GM19099 (cell line): ENCODE measurements around the gene S100A6.

ENCODE experiments used
- POLR2A ChIP-seq: IDR thresholded peaks from 3 replicates; pipeline ENCODE4 v1.6.1; 2011; ENCODE audit warnings: low read depth; ENCODE audit not compliant: insufficient read length; ENCODE audit errors: extremely low read depth

S100A6 gene

DNA sequence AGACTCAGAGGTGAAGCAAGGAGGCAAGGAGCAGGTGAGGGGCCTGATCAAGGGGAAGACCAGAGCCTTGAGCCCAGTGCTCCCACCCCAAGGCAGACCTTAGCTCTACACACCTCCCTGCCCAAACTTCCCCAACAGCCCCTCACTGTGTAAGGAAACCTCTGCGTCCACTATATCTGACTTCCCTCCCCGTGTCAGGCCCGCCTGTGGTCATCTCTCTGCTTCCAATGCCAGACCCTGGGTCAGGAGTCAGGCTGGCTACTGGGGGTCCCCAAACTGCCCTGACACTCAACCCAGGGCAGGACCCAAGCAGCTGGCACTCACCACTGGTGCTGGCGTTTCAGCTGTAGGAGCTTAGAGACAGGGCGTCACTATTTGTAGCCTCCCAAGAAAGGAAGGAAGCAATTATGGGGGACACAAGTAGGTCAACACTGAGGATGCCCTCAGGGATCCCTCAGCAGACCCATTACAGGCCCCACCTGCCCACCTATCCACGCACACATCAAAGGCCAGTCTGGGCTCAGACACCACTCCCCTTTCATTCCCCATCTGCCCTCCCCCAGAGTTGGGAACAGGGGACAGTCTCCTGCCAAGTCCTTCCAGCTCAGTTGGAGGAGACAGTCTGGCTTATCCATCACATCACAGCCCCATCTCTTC lies 14.1 kb upstream of the S100A6 start:
- TF ChIP-seq POLR2A: no peak

DNA sequence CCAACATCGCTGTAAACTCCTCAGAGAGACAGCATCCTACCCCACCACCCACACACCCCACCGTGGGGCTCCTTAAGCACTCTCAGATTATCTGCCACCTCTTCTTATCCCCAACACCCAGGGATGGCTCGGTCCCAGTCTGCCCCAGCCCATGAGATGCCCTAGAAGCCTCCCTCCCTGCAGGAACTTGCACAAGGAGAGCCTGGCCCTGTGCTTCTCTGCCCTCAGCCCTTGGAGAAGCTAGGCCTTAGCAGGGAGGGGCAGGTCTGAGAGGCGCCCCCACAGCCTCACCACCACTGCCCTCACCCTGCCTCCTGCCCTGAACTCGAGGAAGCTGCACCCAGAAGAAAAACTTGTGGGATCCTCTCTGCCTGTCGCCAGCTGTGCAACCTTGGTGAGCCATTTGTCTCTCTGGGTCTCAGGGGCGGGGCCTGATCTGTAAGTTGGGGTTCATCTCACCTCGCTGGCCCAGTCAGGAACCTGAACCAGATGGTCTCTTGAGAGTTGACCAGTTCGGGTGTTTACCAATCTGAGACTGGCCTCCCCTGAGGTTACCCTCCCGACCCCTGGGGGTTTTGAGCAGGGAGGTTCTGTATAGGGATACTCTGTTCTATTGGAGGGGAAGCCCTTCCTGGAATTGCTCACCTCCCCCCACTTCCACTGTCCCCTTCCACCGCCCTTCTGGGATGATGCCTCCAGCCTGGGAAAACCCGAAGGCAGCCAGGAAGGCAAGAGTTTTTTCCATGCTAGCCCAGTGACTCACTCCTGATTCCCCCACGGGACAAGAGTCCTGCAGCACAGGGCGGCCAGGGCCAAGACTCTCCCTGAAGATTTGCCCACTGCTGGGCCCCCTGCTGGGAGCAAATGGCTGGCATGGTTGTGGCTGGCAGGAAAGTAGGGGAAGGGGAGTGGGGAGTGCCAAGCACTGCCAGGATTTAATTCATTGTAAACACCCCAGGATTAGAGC lies 13.2 kb upstream of the S100A6 start, which contains the start of gene S100A3:
Gene S100A3, minus strand, starts transcription at position 537 of the 967 bp plus-strand sequence. CDS start 773 bp downstream, outside the sequence.
- TF ChIP-seq POLR2A: no peak

DNA sequence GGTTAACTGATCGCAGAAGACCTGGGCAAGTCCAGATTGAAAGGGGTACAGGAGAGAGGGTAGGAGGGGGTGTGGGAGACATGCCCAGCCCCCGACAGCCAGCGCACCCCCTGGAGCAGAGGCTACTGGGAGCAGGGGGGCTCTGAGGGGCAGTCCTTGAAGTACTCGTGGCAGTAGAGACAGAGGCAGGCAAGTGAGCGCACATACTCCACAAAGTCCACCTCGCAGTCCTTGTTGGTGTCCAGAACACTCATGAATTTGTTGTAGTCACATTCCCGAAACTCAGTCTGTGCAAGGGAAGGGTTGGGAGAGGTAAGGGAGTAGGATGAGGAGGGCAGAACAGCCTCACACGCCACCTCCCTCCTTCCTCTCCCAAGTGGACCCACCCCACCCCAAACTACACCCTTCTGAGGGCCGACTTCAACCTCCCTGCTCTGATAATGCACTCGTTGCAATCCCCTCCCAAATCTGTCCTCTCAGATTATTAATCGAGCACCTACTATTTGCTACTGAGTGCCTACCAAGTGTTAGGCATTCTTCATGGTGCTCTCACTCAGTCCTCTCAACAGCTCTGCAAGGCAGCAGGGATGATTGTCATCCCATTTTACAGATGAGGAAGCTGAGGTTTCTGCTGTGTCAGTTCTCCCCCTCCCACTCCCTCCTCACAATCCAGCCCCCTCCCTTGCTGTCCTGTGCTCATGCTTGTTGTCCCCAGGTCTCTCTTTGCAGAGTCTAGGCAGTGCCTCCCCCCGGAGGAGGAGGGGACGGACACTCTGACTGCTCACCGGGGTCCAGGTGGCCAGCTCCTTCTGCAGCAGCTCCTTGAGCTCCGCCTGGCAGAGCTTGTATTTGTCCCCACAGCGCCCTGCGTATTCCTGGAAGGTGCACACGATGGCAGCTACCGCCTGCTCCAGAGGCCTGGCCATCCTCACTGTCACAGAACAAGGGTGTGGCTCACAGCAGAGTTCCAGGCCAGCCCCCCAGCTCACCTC lies 12.1 kb upstream of the S100A6 start:
- no peak for TF ChIP-seq POLR2A

DNA sequence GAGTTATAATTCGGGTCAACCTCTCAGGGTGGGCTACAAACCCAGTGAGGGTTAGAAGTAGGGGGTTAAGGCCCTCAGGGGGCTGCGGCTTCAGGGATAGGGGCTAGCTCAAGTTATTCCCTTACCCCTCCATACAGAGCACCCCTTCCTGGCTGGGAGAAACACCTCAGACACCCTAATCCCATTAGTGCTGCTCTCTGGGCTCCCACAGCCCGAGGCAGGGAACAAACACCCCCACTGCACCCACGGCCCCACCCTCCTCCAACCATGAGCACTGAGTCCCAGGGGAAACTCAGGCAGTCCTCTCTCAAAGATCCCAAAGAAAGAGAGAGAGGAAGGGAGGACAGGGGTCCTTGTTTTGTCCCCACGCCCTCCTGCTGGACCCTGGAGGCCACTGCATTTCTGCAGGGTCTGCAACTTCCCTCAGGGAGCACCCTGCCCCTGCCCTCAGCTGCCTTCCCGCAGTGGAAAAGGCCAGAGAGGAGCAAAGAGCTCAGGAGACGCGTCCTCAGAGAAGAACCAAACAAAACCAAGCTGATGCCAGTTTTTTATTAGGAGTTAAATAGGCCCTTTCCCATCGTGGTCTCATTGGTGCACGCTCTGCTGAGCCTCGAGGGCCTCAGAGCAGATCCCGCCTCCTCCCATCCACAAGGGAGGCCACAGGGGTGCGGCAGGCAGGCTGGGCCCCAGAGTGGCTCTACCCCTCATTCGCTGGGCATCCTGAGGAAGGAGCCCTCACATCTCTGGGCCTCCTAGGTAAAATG lies 11.2 kb upstream of the S100A6 start:
- no peak for TF ChIP-seq POLR2A

DNA sequence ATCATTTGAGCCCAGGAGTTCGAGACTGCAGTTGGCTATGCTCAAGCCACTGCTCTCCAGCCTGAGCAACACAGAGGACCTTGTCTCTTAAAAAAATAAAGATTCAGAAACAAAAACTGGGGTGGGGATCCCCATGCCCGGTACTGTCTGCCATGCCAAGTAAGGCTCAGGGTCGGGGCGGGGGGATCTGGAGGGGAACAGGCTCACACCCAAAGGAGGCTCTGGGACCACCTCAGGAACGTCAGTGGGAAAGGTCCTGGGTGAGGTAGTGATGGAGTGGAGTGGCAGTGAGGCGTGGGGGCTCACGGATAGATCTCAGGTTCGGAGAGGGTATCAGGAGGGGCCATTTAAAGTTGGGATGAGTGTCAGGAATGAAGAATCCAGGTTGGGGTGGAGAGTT lies 10.6 kb upstream of the S100A6 start:
- no peak for TF ChIP-seq POLR2A

DNA sequence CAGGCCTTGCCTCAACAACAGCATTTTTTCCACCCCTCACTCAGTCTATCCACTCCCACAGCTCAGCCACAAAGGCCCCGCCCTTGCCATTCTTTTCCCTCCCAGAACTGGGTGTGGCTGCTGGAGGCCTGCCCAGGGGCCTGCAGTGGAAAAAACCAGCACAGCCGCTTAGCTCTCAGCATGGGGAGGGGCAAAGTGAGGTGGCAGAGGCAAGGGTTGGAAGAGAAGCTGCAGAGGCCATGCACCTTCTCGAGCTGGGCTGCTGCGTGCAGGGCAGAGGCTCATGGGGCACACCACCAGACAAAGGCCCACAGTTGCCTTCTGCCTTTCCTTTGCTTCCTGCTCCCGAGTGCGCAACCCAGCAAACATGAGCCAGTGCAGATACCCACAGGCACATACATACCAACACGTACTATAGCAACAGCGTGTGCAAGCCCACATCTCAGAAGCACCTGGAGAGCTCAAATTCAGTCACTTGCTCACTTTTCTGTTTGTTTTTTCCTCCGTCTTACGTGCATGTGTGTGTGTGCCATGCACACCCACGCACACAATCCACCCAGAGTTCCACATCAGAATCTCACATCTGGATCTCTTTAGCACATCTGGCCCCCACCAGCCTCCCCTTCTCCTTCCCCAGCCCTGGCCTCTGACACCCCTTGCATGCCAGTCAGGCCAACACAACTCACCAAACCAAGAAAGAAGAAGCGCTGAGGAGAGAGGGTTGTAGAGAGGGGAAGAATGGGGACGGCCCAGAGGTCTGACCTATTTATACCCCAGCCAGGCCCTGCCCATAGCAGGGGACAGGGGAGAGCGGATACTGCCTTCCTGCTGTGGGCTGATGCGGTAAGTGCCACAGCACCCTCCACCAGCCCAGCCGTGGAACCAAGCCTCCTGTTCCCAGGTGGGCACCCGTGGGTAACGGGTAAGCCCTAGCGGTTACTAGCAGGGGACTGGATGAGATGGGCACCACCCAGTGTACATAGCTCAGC lies 9.6 kb upstream of the S100A6 start, which contains the start of gene S100A4:
Gene S100A4, minus strand, starts transcription at position 740 of the 989 bp plus-strand sequence. CDS start 1,012 bp downstream, outside the sequence.
- no peak for TF ChIP-seq POLR2A

DNA sequence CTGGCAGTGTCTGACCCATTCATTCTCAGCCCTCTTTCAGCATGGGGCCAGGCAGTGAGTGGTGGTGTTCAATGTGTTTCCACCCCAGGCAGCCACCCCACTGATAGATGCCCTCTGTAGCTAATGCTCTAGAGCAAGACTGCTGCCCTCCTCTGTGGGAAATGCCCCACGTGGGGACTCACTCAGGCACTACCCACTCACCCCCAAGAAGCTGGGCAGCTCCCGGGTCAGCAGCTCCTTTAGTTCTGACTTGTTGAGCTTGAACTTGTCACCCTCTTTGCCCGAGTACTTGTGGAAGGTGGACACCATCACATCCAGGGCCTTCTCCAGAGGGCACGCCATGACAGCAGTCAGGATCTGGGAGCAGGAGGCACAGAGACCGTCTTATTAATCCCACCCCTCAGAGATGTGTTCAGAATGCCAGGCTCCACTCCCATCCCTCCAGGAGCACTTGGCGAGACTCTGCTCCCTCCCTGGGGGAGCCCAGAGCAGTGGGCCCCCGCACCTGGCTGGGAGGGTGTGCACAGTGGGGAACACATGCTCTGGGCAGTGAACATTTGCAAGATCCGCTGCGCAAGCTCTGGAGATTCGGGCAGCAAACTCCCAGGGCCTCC lies 8.8 kb upstream of the S100A6 start:
- TF ChIP-seq POLR2A: no peak

DNA sequence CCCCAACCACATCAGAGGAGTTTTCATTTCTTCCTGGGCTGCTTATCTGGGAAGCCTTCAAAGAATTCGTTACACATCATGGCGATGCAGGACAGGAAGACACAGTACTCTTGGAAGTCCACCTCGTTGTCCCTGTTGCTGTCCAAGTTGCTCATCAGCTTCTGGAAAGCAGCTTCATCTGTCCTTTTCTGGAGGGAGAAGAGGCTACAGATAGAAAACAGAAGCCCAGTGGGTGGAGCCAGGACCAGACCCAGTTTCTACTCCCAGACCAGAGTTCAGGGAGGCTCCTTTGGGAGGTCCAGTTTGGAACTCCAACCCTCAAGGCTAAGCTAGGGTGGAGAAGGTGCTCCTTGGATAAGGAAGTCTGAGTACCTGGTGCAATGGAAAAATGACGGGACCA lies 7.9 kb upstream of the S100A6 start:
- TF ChIP-seq POLR2A: no peak

DNA sequence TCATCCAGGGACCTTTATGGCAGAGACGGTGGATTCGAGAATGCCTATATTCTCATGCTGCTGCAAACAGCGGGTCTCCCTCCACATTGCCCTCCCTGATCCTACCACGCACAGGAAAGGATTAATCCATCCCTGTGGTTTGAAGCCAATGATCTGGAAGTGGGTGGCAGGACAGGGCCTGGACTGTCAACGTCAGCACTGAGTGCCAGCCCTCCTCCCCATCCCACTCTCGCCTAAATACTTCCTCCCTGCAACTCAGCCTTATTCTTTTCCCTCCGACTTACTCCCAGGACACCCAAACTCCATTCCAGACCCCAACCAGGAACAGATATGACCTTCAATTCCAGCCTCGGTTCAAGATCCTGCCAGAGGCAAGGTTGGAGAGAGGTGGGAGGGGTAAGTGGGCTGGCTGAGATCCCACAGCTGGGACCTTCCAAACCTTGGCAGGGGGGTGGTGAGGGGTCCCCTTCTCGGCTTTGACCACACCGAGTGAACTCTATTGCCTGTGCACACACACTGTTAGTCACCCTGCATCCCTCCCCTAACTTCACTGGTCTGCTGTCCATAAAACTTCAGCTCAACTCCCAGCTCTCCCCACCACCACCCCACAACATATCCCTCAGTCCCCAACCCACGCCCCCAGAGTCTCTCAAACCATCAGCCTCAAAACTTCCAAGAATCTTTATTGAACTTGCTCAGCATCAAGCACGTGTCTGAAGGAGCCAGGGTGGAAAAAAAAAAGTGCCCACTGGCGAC lies 7.3 kb upstream of the S100A6 start:
- TF ChIP-seq POLR2A: no peak

DNA sequence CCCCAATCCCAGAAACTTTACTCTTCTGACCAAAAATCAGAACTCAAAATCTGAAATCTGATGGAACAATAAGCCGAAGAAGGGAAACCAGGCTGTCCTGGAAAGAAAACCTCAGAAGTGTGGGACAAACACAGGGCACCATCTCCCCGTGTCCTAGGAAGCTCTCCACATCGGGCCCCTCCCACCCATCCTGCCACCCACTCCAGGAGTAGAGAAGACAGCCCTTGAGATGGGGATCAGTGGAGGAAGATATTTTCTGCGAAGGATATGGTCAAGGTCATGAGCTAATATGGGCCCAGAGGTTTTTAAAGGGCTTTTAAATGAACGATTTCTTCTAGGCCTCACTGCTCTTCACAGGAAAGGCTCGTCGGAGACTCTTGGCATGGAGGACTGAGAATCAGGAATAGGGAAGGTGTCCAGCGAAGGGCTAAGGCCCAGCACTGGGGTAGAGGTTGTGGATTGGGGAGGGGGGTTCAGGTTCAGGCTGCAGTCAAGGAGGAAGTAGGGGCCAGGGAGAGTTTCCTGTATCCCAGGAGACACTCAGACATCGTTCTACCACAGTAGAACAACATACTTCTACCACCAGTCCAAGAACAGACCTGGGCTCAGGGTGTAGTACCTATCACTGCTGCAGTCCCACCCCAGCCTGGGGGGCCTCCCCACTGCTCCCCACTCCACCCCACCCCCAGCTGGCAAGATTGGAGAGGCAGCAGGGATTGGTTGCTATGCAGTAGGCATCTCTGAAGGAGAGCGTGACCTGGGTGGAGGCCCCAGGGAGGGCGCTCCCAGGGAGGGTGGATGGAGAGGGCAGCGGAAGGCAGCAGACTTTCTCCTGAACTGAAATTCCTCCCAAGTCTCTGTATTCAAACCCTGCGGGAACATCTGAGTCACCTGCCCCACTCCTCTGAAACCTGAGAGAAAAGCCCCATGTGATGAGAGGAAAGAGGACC lies 6.1 kb upstream of the S100A6 start:
- TF ChIP-seq POLR2A: no peak
